Fibroblast of villous mesenchyme (primary cell): ENCODE data around the gene FAM181A. TPM values are rescaled to one million over a fixed set of nuclear protein-coding genes. Genes with fewer than 3 reads are reported as not detected.

Experiments
- DNase-seq: peaks from one replicate; pipeline ENCODE4 v3.0.0-alpha.2; 2010; ENCODE audit warnings: low read depth
- H3K4me3 ChIP-seq: 2 replicates; pipeline ENCODE4 v1.5.1; 2011; ENCODE audit warnings: low read depth, mild to moderate bottlenecking, low read length
- small RNA-seq: library from RNA; depleted of rRNA; stranded (forward); fragments of <200 nt; gene quantifications from one replicate; pipeline ENCODE3, GENCODE V24; 2012
- total RNA-seq: library from RNA; depleted of rRNA; stranded (reverse); fragments of >200 nt; gene quantifications from 2 replicates; pipeline ENCODE4 v1.2.3, GENCODE V29; 2012
- TF ChIP-seq, protein P1 (sequence below): IDR thresholded peaks from 2 replicates; pipeline ENCODE4 v1.5.1; 2012; ENCODE audit warnings: low read depth, mild to moderate bottlenecking, low read length; ENCODE audit not compliant: insufficient read depth

Gene FAM181A
- total RNA-seq, 1 donor: not detected

DNA sequence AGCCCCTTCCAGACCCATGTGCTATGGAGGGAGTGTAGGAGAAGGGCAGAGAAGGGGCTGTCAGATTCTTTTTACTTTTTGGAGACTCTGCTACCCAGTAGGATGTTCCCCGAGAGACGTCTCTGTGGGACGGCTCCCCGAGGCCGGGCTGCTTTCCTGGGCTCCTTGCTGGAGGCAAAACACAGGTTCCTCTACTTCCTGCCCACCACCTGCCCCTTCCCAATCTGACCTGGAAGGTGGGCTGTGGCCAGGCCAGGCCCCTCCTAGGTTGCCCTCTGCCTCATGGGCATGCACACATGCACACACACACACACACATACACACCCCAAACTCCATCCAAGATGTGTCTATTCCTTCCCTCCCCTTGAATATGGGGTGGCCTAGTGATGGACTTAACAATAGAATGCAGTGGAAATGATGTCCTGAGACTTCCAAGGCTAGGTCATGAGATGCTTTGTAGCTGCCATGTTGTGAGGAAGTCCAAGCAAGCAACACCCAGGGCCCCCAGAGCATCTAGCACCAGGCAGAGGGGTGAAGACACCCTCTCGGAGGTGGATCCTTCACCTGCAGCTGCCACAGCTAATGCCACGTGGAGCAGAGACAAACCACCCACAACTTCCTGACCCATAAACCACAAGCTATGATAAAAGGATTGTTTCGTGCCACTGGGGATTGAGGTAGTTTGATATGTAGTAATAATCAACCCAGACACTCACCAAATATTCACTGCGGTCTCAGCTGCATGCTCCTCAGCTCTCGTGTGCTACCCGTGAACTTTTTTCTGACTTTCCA lies 50.8 kb downstream of the FAM181A start:
- H3K4me3 ChIP-seq: no peak overlapping the region
- TF ChIP-seq, protein P1, sequence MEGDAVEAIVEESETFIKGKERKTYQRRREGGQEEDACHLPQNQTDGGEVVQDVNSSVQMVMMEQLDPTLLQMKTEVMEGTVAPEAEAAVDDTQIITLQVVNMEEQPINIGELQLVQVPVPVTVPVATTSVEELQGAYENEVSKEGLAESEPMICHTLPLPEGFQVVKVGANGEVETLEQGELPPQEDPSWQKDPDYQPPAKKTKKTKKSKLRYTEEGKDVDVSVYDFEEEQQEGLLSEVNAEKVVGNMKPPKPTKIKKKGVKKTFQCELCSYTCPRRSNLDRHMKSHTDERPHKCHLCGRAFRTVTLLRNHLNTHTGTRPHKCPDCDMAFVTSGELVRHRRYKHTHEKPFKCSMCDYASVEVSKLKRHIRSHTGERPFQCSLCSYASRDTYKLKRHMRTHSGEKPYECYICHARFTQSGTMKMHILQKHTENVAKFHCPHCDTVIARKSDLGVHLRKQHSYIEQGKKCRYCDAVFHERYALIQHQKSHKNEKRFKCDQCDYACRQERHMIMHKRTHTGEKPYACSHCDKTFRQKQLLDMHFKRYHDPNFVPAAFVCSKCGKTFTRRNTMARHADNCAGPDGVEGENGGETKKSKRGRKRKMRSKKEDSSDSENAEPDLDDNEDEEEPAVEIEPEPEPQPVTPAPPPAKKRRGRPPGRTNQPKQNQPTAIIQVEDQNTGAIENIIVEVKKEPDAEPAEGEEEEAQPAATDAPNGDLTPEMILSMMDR: no peak
- no peak for DNase-seq

GRCh38 chr14:93978735-93979134 lies 51.6 kb downstream of the FAM181A start:
- no peak overlapping the region for H3K4me3 ChIP-seq
- DNase-seq: no peak
- TF ChIP-seq, protein P1: no peak

Small RNA genes lying within 50 kb of the gene (small RNA-seq; reads per million reads assigned to genes)
- gene MIR4506: not detected

Other genes starting within 250 kb of the FAM181A start
- not detected in 2 replicates for gene PRIMA1, start 138.9 kb upstream of the FAM181A start, total RNA-seq
- 0.86 and 1.9 TPM in 2 replicates for gene ASB2, start 49.2 kb downstream of the FAM181A start, total RNA-seq
- not detected in 2 replicates for gene CCDC197, start 70.0 kb downstream of the FAM181A start, total RNA-seq
- gene OTUB2, start 99.0 kb downstream of the FAM181A start, total RNA-seq: 0.97 and 1.3 TPM in 2 replicates
- gene DDX24, start 153.9 kb downstream of the FAM181A start, total RNA-seq: 92.1 and 128 TPM in 2 replicates
- gene IFI27L1, start 154.0 kb downstream of the FAM181A start, total RNA-seq: 9.9 and 15.8 TPM in 2 replicates
- gene IFI27, start 183.4 kb downstream of the FAM181A start, total RNA-seq: 51.4 and 103 TPM in 2 replicates
- 94.1 and 102 TPM in 2 replicates for gene IFI27L2, start 202.3 kb downstream of the FAM181A start, total RNA-seq
- under 0.01 and 0.43 TPM in 2 replicates for gene PPP4R4, start 247.0 kb downstream of the FAM181A start, total RNA-seq